GM12874 (cell line): ENCODE measurements around the gene BBS4.

ENCODE experiments used
- TF ChIP-seq, protein P1 (sequence below): IDR thresholded peaks from 2 replicates; pipeline ENCODE4 v1.5.1; 2011; ENCODE audit warnings: low read depth, mild to moderate bottlenecking, control low read depth, low read length, moderate library complexity; ENCODE audit not compliant: insufficient read depth

BBS4 gene

DNA sequence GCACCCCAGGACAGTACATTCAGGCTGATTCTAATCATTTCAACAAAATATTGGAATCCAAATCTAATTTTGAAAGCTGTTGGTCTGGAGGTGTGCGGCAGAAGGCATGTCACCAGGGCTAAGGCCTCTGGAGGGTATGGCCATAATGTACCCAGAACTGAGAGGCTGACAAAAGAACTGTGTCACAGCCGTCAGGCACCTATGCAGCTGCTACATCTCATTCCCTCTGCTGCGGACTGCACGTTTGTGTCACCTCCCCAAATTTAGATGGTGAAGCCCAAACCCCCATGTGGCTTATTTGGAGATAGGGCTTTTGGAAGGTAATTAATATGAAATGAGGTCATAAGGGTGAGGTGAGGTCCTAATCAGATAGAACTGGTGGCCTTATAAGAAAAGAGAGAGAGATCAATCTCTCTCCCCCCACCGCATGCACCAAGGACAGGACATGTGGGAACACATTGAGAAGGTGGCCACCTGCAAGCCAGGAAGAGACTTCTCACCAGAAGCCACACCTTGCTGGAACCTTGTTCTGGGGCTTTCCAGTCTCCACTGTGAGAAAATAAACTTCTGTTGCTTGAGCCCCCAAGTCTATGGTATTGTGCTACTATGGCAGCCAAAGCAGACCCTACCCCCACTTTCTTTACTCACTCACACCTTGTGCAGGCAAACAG, 74.7 kb downstream of the BBS4 start:
- TF ChIP-seq, protein P1, sequence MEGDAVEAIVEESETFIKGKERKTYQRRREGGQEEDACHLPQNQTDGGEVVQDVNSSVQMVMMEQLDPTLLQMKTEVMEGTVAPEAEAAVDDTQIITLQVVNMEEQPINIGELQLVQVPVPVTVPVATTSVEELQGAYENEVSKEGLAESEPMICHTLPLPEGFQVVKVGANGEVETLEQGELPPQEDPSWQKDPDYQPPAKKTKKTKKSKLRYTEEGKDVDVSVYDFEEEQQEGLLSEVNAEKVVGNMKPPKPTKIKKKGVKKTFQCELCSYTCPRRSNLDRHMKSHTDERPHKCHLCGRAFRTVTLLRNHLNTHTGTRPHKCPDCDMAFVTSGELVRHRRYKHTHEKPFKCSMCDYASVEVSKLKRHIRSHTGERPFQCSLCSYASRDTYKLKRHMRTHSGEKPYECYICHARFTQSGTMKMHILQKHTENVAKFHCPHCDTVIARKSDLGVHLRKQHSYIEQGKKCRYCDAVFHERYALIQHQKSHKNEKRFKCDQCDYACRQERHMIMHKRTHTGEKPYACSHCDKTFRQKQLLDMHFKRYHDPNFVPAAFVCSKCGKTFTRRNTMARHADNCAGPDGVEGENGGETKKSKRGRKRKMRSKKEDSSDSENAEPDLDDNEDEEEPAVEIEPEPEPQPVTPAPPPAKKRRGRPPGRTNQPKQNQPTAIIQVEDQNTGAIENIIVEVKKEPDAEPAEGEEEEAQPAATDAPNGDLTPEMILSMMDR: no peak

GRCh38 chr15:72764656-72765055, 78.6 kb downstream of the BBS4 start:
- TF ChIP-seq, protein P1: no peak

DNA sequence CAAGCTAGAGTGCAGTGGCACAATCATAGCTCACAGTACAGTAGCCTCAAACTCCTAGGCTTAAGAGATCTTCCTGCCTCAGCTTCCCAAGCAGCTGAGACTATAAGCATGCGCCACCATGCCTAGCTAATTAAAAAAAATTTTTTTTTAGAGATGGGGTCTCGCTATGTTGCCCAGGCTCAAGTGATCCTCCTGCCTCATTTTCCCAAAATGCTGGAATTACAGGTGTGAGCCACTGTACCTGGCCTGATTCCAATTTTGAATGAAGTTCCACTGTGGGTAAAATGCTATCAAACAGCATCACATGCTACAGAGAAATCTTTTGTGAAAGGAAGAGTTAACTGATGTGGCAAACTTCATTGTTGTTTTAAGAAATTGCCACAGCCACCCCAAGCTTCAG, 80.0 kb downstream of the BBS4 start:
- TF ChIP-seq, protein P1: no peak

- TF ChIP-seq, protein P1: no peak
Measured at GRCh38 chr15:72766780-72767179, 80.8 kb downstream of the BBS4 start.

DNA sequence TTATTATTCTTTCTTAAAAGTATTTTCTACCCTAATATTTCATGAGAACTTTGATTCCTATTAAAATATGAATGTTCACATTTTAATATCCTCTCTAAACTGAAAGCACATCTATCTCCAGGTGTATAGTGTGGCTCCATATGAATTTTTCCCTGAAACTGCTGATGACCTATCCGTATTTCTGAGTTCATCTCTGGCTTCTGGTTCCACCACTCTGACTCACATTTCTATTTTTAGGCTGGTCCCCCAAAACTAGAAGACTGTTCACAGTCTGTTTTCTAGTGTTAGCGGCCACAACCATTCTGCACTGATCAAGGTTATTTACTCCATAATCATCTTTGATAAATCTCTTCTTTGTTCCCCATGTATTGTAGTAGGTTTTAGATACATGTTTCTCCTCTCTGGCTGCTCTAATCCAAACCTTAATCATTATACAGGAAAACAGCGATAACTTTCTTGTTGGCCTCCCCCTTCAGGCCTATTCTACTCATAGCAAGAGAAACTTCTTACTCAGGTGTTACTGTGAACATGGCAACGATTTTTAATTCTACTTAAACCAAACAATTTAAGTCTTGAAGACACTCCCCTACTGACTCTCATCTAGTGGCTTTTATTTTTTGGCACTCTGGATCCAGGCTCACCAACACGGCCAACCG, 84.8 kb downstream of the BBS4 start:
- TF ChIP-seq, protein P1: no peak

DNA sequence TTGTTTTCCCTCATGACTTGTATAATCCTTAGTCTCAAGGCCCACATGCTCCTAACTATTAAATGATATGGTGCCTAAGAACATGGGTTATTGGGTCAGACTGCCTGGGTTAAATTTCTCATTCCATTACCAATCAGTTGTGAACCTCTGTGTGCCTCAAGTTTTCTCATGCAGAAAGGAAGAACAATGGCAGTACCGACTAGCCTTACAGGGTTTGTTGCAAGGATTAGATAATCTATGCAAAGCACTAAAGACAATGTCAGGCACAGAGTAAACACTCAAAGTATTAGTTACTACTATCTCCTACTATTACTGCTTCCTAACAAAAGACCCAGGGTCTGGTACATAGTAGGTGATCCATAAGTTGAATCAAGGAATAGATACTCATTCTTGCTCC, 85.3 kb downstream of the BBS4 start:
- TF ChIP-seq, protein P1: no peak

GRCh38 chr15:72774696-72775383, 88.8 kb downstream of the BBS4 start:
- TF ChIP-seq, protein P1: no peak
